KMS-11 (cell line): ENCODE measurements around the gene CD80.

Experiments used
- H2AFZ ChIP-seq: fragments of 200-600 bp; sonication (generic); 2 replicates; pipeline ENCODE4 v1.6.1; 2016; ENCODE audit warnings: antibody characterized with exemption, mixed run types, low read depth
- H3K27ac ChIP-seq: fragments of 200-600 bp; sonication (generic); 2 replicates; pipeline ENCODE4 v1.6.1; 2016; ENCODE audit warnings: mild to moderate bottlenecking, mixed run types
- H3K27me3 ChIP-seq: fragments of 200-600 bp; sonication (generic); 2 replicates; pipeline ENCODE4 v1.6.1; 2017; ENCODE audit warnings: mild to moderate bottlenecking, low read depth, mixed run types, moderate library complexity; ENCODE audit not compliant: insufficient read depth
- H3K36me3 ChIP-seq: fragments of 200-600 bp; sonication (generic); 2 replicates; pipeline ENCODE4 v1.6.1; 2017; ENCODE audit warnings: mild to moderate bottlenecking, mixed run types; ENCODE audit not compliant: insufficient read depth
- H3K4me1 ChIP-seq: fragments of 200-600 bp; sonication (generic); 2 replicates; pipeline ENCODE4 v1.6.1; 2016; ENCODE audit warnings: mild to moderate bottlenecking, low read depth, mixed run types; ENCODE audit not compliant: poor library complexity, severe bottlenecking
- H3K4me2 ChIP-seq: fragments of 200-600 bp; sonication (generic); 2 replicates; pipeline ENCODE4 v1.7.0; 2016; ENCODE audit warnings: mild to moderate bottlenecking, mixed run types
- H3K4me3 ChIP-seq: fragments of 200-600 bp; sonication (generic); IDR thresholded peaks from 2 replicates; pipeline ENCODE4 v1.6.1; 2017; ENCODE audit warnings: low read depth, low read length, mixed read lengths; ENCODE audit not compliant: insufficient read depth
- H3K79me2 ChIP-seq: fragments of 200-600 bp; sonication (generic); 2 replicates; pipeline ENCODE4 v1.6.1; 2016; ENCODE audit warnings: low read depth, mixed run types; ENCODE audit not compliant: insufficient read depth
- H3K9ac ChIP-seq: fragments of 200-600 bp; sonication (generic); 2 replicates; pipeline ENCODE4 v1.6.1; 2016; ENCODE audit warnings: mild to moderate bottlenecking, mixed run types
- H4K20me1 ChIP-seq: fragments of 200-600 bp; sonication (generic); 2 replicates; pipeline ENCODE4 v1.6.1; 2016; ENCODE audit warnings: mild to moderate bottlenecking, mixed run types; ENCODE audit not compliant: insufficient read depth
- TF ChIP-seq, protein P1 (sequence below): fragments of 200-600 bp; sonication (generic); conservative IDR thresholded peaks from 2 replicates; pipeline ENCODE4 v1.6.1; 2017; ENCODE audit warnings: low read depth, mild to moderate bottlenecking, antibody characterized with exemption, low read length, moderate library complexity, mixed read lengths

Gene CD80

DNA sequence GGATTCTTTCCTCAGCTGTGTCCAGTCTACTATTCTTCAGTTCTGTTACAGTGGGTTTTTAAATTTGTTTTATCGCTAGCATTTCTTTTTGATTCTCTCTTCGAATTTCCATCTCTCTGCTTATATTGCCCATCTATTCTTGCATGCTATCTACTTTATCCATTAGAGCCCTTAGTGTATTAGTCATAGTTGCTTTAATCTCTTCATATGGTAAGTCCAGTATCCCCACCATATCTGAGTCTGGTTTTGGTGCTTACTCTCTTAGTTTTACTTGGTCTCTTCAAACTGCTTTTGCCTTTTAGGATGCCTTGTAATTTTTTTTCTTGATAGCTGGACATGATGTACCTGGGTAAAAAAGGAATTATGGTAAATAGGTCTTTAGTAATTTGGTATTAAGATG lies 52.0 kb downstream of the CD80 start:
- Histone ChIP-seq H3K27ac (no peak overlapping the region), H3K9ac (no peak overlapping the region), H3K4me3 (no peak overlapping the region), H3K4me2 (no peak overlapping the region), H3K79me2 (no peaks in the 10 kb centered on the region), H3K4me1 (peaks cover 14% of the 10 kb centered on the region), H3K36me3 (no peaks in the 10 kb centered on the region; the same call in 1 of the 2 replicates), H2AFZ (no peak overlapping the region), H4K20me1 (no peaks in the 10 kb centered on the region), H3K27me3 (no peaks in the 10 kb centered on the region)
- TF ChIP-seq, protein P1, sequence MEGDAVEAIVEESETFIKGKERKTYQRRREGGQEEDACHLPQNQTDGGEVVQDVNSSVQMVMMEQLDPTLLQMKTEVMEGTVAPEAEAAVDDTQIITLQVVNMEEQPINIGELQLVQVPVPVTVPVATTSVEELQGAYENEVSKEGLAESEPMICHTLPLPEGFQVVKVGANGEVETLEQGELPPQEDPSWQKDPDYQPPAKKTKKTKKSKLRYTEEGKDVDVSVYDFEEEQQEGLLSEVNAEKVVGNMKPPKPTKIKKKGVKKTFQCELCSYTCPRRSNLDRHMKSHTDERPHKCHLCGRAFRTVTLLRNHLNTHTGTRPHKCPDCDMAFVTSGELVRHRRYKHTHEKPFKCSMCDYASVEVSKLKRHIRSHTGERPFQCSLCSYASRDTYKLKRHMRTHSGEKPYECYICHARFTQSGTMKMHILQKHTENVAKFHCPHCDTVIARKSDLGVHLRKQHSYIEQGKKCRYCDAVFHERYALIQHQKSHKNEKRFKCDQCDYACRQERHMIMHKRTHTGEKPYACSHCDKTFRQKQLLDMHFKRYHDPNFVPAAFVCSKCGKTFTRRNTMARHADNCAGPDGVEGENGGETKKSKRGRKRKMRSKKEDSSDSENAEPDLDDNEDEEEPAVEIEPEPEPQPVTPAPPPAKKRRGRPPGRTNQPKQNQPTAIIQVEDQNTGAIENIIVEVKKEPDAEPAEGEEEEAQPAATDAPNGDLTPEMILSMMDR = no peak

DNA sequence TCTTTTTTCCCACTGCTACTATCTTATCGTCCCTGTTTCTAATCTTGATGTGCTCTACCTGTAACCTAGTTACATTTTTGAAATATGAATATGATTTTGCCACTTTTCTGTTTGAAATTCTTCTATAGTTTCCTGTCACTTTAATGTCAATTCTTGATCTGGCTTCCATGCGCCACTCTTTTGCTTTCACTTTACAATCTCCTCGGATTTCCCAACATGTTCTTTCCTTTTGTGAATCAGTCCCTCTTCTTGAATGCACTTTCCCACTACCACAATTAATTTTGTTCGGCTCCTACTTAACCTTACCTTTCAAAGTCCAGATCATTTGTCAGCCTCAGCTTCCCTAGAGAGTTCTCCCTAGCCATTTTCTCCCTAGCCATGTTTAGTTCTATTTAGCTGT lies 52.8 kb downstream of the CD80 start:
- TF ChIP-seq, protein P1 = no peak
- Histone ChIP-seq H3K27ac (no peak overlapping the region), H2AFZ (no peak overlapping the region), H3K4me2 (no peak overlapping the region), H3K79me2 (no peaks in the 10 kb centered on the region), H4K20me1 (no peaks in the 10 kb centered on the region), H3K4me1 (peaks cover 14% of the 10 kb centered on the region), H3K36me3 (no peaks in the 10 kb centered on the region; the same call in 1 of the 2 replicates), H3K4me3 (no peak overlapping the region), H3K9ac (no peak overlapping the region), H3K27me3 (no peaks in the 10 kb centered on the region)

DNA sequence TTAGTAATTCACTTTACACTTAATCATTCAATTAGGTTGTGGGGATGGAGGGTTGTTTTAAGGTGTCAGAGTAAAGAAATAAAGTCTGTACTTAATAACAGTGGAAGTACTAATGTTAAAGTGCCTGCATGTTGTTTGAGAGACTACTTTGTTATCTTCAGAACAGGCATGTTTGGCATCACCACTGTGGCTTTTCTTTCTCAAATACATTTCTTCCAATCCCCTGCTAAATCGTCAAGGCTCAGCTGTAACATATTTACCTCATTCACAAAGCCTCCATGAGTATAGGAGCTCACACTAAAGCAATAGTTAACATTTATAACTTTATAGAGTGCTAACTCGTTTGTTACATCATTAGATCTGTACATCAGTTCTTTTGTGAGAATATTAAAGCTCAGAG lies 58.5 kb downstream of the CD80 start:
- peaks cover 12% of the 10 kb centered on the region; the same call in 1 of the 2 replicates for H3K79me2 ChIP-seq
- TF ChIP-seq, protein P1 = no peak
- no peak overlapping the region for H3K4me3 ChIP-seq
- H3K27me3 ChIP-seq = no peaks in the 10 kb centered on the region
- no peak overlapping the region for H3K27ac ChIP-seq
- no peak overlapping the region for H3K4me2 ChIP-seq
- no peak overlapping the region for H2AFZ ChIP-seq
- H3K4me1 ChIP-seq = peaks cover 15% of the 10 kb centered on the region
- no peaks in the 10 kb centered on the region; the same call in 1 of the 2 replicates for H3K36me3 ChIP-seq
- H3K9ac ChIP-seq = no peak overlapping the region
- no peaks in the 10 kb centered on the region for H4K20me1 ChIP-seq

DNA sequence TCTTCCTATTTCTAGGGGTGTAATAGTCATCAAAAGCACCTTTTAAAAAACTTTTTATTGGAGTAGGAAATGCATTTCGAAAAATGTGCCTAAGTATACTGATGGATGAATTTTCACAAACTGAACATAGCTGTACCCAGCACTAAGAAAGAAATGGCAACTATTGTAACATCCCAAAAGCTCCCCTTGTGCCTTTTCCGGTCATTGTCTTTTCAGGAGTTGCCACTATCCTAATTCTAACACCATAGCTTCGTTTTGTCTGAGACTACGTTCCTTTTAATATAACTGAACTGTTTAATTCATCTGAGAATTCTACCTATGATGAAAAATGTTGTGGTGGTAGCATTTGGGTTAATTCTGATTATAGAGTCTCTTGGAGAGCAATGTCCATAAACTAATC lies 59.1 kb downstream of the CD80 start:
- Histone ChIP-seq H3K27me3 (no peaks in the 10 kb centered on the region), H3K4me2 (no peak overlapping the region), H3K27ac (no peak overlapping the region), H3K36me3 (no peaks in the 10 kb centered on the region; the same call in 1 of the 2 replicates), H3K9ac (no peak overlapping the region), H3K79me2 (peaks cover 12% of the 10 kb centered on the region; the same call in 1 of the 2 replicates), H2AFZ (no peak overlapping the region), H3K4me1 (peaks cover 15% of the 10 kb centered on the region), H3K4me3 (no peak overlapping the region), H4K20me1 (no peaks in the 10 kb centered on the region)
- TF ChIP-seq, protein P1 = no peak
